ACHN (cell line): ENCODE measurements around the gene KRT84.

Experiments
- DNase-seq: peaks from one replicate; pipeline ENCODE4 v3.0.0-alpha.2; 2015
- in situ Hi-C: cut with HindIII; loops from 2 replicates; pipeline ENCODE4 v1.10.0; 2017; ENCODE audit warnings: low sequenced_read_pairs, low pct_ligation_motif_present, low pct_unique_long_range_greater_than_20kb

KRT84 gene

GRCh38 chr12:52368508-52368907 is 16.9 kb downstream of the KRT84 start:
- no peak for DNase-seq
- in situ Hi-C loops, result loop anchor here (25.0 kb wide), 1 partner anchor 619 kb away; no protein-coding TSS in a partner anchor

- in situ Hi-C loops, result loop anchor here (25.0 kb wide), 1 partner anchor 619 kb away; no protein-coding TSS in a partner anchor
These were observed 17.6 kb downstream of the KRT84 start for GRCh38 chr12:52367876-52368275.

GRCh38 chr12:52366738-52367485 is 18.5 kb downstream of the KRT84 start, which contains the start of gene KRT85:
Gene KRT85 (minus strand): TSS chr12:52367481. CDS start chr12:52367405, 76 bp downstream.
- DNase-seq, result no peak
- in situ Hi-C loops, result loop anchor here (25.0 kb wide), 1 partner anchor 620 kb away; no protein-coding TSS in a partner anchor

More at GRCh38 chr12:52367876-52368275, 17.6 kb downstream of the KRT84 start:
- DNase-seq, result peak; percentile 20

- in situ Hi-C loops, result loop anchor here (25.0 kb wide), 1 partner anchor 622 kb away; no protein-coding TSS in a partner anchor
- no peak for DNase-seq
These were observed 20.5 kb downstream of the KRT84 start for GRCh38 chr12:52364901-52365489.

- no peak for DNase-seq
- in situ Hi-C loops, result loop anchor here (25.0 kb wide), 1 partner anchor 623 kb away; no protein-coding TSS in a partner anchor
These were observed 21.4 kb downstream of the KRT84 start for GRCh38 chr12:52364061-52364460.

GRCh38 chr12:52363111-52363679 is 22.3 kb downstream of the KRT84 start:
- in situ Hi-C loops, result loop anchor here (25.0 kb wide), 1 partner anchor 624 kb away; no protein-coding TSS in a partner anchor
- DNase-seq, result no peak

GRCh38 chr12:52362118-52362726 is 23.2 kb downstream of the KRT84 start:
- in situ Hi-C loops, result loop anchor here (25.0 kb wide), 1 partner anchor 625 kb away; no protein-coding TSS in a partner anchor
- no peak for DNase-seq

- in situ Hi-C loops, result loop anchor here (25.0 kb wide), 1 partner anchor 626 kb away; no protein-coding TSS in a partner anchor
- DNase-seq, result no peak
These were observed 23.9 kb downstream of the KRT84 start for GRCh38 chr12:52361553-52361952.

- no peak for DNase-seq
- in situ Hi-C loops, result loop anchor here (25.0 kb wide), 1 partner anchor 627 kb away; no protein-coding TSS in a partner anchor
These were observed 24.7 kb downstream of the KRT84 start for GRCh38 chr12:52360663-52361271.

GRCh38 chr12:52360106-52360662 is 25.3 kb downstream of the KRT84 start:
- no peak for DNase-seq
- in situ Hi-C loops, result loop anchor here (25.0 kb wide), 1 partner anchor 627 kb away; no protein-coding TSS in a partner anchor

- no peak for DNase-seq
- in situ Hi-C loops, result loop anchor here (25.0 kb wide), 1 partner anchor 628 kb away; no protein-coding TSS in a partner anchor
These were observed 25.8 kb downstream of the KRT84 start for GRCh38 chr12:52359621-52360061.

GRCh38 chr12:52358575-52359350 is 26.7 kb downstream of the KRT84 start:
- in situ Hi-C loops, result loop anchor here (25.0 kb wide), 1 partner anchor 629 kb away; no protein-coding TSS in a partner anchor
- no peak for DNase-seq

- in situ Hi-C loops, result loop anchor here (25.0 kb wide), 1 partner anchor 630 kb away; no protein-coding TSS in a partner anchor
- no peak for DNase-seq
These were observed 28.5 kb downstream of the KRT84 start for GRCh38 chr12:52356762-52357580.

GRCh38 chr12:52356031-52356761 is 29.3 kb downstream of the KRT84 start:
- in situ Hi-C loops, result loop anchor here (25.0 kb wide), 1 partner anchor 631 kb away; no protein-coding TSS in a partner anchor

GRCh38 chr12:52355176-52355575 is 30.3 kb downstream of the KRT84 start:
- in situ Hi-C loops, result loop anchor here (25.0 kb wide), 1 partner anchor 632 kb away; no protein-coding TSS in a partner anchor
- DNase-seq, result no peak

More at GRCh38 chr12:52356031-52356761, 29.3 kb downstream of the KRT84 start:
- DNase-seq, result no peak
